Breast epithelium (tissue), 3 donors: ENCODE measurements around the gene CIAO3.

Source experiments
- CTCF ChIP-seq, 3 donors: fragments of 450-650 bp; IDR thresholded peaks; one replicate each; pipeline ENCODE4 v1.5.1; 2016 to 2017; ENCODE audit warnings: antibody characterized with exemption in 3 of 3, mild to moderate bottlenecking in 3 of 3, moderate library complexity in 3 of 3
- POLR2A ChIP-seq: fragments of 450-650 bp; IDR thresholded peaks from one replicate; pipeline ENCODE4 v1.6.1; 2016; ENCODE audit warnings: antibody characterized with exemption, mild to moderate bottlenecking, moderate library complexity
- POLR2AphosphoS5 ChIP-seq, 3 donors: sonication (generic); formaldehyde crosslinking; IDR thresholded peaks; one replicate each; pipeline ENCODE4 v1.6.1; 2017; ENCODE audit warnings: antibody characterized with exemption in 3 of 3

DNA sequence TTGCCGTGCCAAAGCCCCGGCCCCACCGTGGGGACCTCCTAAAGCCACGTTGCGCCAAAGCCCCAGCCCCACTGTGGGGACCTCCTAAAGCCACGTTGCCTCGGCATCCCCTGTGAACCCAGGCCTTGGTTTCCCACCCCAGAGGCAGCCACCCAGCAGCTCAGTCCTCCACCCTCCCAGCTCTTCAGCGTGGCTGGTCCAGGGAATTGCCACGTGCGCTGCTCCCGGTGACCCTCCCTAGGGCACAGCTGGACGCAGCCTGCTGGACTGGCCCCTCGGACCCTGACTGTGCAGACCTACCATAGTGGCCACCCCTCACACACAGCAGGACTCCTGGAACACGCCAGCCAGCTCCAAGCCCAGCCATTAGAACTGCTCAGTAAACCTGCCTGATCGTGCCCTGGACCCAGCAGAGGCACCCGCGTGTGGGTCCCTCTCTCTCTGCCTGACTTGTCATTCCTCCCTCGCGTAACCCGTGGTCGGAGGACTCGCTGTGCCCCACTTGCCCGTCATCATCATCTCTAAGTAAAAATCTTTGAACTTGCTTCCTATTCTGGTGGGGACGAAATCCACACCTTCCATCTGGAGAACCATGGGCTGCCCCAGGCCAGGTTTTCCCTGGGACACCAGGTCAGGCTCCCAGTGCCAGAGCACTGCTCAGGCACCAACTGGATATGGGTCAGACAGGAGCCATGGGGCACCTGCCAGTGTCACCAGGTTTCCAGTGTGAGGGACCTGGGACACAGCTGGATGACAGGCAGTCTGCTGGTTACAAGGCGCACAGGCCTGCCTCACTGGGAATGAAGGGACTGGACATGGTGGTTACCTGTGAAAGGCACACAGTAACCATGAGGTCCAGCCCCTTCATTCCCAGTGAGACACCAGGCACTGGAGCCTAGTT is 5.6 kb downstream of the CIAO3 start:
- TF ChIP-seq POLR2A (no peak), CTCF (IDR thresholded peaks at IDR 0.05) (no peak), POLR2AphosphoS5 (IDR thresholded peaks at IDR 0.05) (no peak)
